ENCODE measurements around the gene SH3BP4. TPM values are rescaled to one million over a fixed set of nuclear protein-coding genes. Genes with fewer than 3 reads are reported as not detected.

Gene SH3BP4
- total RNA-seq, 1 donor from 2014 or later = 29.6 TPM

DNA sequence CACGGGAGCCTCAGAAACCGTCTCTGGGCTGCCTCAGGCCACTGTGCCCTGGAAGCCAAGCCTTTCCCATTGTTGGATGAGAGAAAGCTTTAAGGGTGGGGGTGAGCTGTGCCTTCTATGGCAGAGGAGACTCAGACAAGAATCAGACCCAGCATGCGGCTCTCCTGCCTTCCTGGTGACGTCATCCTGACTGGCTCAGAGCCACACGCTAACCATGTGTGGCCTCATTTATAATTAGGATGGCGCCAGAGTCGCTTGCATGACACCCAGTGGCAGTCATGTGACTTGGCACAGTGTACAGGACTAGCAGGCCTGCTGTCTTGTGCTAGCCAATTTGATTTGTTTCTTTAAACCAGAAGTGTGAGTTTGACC is 99.1 kb downstream of the SH3BP4 start:
- DNase-seq = peak; percentile 83
- H3K27me3 ChIP-seq = no peaks in the 10 kb centered on the region
- H3K9me3 ChIP-seq = no peaks in the 10 kb centered on the region
- intact Hi-C loops (cut with DNase I) = no loop called here
- TF ChIP-seq, protein P1, sequence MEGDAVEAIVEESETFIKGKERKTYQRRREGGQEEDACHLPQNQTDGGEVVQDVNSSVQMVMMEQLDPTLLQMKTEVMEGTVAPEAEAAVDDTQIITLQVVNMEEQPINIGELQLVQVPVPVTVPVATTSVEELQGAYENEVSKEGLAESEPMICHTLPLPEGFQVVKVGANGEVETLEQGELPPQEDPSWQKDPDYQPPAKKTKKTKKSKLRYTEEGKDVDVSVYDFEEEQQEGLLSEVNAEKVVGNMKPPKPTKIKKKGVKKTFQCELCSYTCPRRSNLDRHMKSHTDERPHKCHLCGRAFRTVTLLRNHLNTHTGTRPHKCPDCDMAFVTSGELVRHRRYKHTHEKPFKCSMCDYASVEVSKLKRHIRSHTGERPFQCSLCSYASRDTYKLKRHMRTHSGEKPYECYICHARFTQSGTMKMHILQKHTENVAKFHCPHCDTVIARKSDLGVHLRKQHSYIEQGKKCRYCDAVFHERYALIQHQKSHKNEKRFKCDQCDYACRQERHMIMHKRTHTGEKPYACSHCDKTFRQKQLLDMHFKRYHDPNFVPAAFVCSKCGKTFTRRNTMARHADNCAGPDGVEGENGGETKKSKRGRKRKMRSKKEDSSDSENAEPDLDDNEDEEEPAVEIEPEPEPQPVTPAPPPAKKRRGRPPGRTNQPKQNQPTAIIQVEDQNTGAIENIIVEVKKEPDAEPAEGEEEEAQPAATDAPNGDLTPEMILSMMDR (IDR thresholded peaks at IDR 0.05) = peak; percentile 17
- ATAC-seq = peak; percentile 69
- no peak overlapping the region for H3K4me3 ChIP-seq
- H3K4me1 ChIP-seq = peaks cover 14% of the 10 kb centered on the region
- H3K36me3 ChIP-seq = peaks cover 13% of the 10 kb centered on the region
- H3K27ac ChIP-seq = peak overlapping the region; percentile 24

DNA sequence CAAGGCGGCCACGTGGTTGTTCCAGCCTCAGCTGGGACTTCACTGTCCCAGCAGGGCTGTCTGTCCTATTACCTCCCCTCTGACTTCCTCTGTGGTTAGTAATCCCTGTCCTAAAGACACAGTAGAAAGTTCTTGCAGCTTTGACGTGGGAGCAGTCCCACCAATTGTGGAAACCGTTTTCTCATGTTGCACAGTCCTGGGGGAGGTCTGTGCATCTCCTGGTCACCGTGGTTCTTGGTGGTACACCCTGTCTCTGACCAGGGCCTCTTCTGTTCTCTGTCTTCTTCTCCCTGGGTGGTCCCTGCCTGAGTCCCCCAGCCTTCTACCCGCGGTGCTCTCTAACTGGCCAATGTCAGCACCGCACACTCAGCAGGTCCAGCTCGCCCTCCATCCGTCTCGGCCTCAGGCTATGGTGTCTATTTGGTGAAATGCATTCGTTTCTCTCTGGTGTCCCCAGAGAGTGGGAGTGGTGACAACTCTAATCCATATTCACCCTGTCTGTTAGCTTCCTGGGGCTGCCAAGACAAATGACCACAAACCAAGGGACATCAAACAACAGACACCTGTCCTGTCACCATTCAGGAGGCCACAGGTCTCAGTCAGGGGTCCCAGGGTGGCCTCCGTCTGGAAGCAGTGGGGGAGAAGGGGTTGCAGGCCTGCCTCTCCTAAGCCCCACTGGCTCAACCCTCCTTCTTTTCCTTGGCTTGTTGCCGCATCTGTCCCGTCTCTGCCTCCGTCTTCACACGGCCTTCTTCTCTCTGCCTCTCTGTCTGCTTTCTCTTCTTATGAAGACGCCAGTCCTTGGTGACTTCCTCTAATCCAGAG is 99.8 kb downstream of the SH3BP4 start:
- ATAC-seq = peak; percentile 62
- DNase-seq = no peak
- Histone ChIP-seq H3K27me3 (no peaks in the 10 kb centered on the region), H3K36me3 (peaks cover 13% of the 10 kb centered on the region), H3K27ac (no peak overlapping the region), H3K9me3 (no peaks in the 10 kb centered on the region), H3K4me3 (no peak overlapping the region), H3K4me1 (peaks cover 14% of the 10 kb centered on the region)
- intact Hi-C loops (cut with DNase I) = no loop called here
- TF ChIP-seq, protein P1 (IDR thresholded peaks at IDR 0.05) = no peak

DNA sequence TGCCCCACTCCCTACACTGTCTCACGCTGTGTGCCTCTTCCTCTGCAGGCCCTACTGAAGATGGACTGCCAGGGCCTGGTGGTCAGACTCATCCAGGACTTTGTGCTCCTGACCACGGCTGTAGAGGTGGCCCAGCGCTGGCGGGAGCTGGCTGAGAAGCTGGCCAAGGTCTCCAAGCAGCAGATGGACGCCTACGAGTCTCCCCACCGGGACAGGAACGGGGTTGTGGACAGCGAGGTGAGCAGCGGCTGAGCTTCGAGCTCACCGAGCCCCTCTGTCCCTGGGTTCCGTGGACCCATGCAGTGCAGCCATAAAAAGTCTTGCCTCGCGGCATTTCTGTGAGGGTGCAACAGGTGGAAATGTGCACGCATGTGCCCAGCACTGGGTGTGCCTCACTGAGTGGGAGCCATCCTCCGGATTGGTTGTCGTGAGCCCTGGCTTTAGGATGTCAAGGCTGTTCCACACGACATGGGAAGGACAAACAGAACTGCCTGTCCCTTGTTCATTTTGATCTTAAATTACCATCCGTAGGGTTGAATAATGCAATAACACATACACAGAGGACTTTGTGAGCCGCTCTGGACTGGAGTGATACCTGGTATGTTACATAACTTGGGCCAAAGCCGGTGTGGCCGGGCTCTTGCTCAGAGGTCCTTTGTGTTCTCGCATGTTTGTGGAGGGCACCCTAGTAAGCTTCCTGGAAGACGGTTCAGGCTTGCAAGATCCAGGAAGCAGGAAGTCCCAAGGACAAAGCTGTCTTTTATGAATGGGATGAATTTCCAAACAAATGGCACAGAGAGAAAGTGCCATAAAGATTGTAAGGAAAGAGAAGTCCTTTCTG is 100.9 kb downstream of the SH3BP4 start:
- H3K27me3 ChIP-seq = no peaks in the 10 kb centered on the region
- H3K9me3 ChIP-seq = no peaks in the 10 kb centered on the region
- H3K27ac ChIP-seq = no peak overlapping the region
- intact Hi-C loops (cut with DNase I) = no loop called here
- ATAC-seq = no peak
- TF ChIP-seq, protein P1 (IDR thresholded peaks at IDR 0.05) = no peak
- H3K4me3 ChIP-seq = no peak overlapping the region
- peak; percentile 59 for DNase-seq
- peaks cover 14% of the 10 kb centered on the region for H3K4me1 ChIP-seq
- peaks cover 13% of the 10 kb centered on the region for H3K36me3 ChIP-seq

DNA sequence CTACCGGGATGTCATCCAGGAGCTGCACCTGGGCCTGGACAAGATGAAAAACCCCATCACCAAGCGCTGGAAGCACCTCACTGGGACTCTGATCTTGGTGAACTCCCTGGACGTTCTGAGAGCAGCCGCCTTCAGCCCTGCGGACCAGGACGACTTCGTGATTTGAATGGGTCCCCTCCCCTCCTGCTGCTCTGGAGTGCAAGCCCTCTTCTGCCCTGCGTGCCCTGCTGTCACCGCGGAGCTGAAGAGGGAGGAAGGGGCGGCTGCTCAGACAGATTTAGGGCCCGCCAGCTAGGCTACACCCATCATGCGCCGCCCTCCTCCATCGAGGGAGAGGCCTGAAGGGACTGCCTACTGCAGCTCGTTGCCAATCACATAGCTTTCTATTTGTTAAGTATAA is 101.8 kb downstream of the SH3BP4 start:
- ATAC-seq (no peak), DNase-seq (no peak)
- no peak overlapping the region for H3K27ac ChIP-seq
- intact Hi-C loops (cut with DNase I) = no loop called here
- H3K9me3 ChIP-seq = no peaks in the 10 kb centered on the region
- TF ChIP-seq, protein P1 (IDR thresholded peaks at IDR 0.05) = no peak
- H3K4me1 ChIP-seq = peaks cover 14% of the 10 kb centered on the region
- no peaks in the 10 kb centered on the region for H3K27me3 ChIP-seq
- no peak overlapping the region for H3K4me3 ChIP-seq
- H3K36me3 ChIP-seq = peaks cover 13% of the 10 kb centered on the region

DNA sequence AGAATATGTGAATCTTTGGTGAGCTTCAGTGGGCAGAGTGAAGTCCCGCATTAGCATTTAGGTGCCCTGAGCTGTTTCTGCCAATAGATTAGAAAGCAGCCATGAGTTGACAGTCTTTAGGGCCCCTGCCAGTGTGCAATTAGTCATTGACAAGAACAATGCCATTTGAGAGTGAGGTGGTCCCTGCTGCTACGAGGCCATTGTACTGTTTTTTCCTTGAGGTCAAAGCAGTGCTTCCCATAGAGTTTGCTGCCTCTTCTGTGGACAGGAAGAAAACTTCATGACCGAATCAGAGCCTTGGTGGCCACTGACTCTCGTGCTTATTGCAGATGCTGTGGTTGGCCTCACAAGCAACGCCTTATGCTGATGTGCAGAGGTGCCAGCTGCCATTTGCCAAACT is 102.7 kb downstream of the SH3BP4 start:
- Histone ChIP-seq H3K4me3 (no peak overlapping the region), H3K27me3 (no peaks in the 10 kb centered on the region), H3K36me3 (peaks cover 13% of the 10 kb centered on the region), H3K9me3 (no peaks in the 10 kb centered on the region), H3K4me1 (peaks cover 14% of the 10 kb centered on the region), H3K27ac (no peak overlapping the region)
- TF ChIP-seq, protein P1 (IDR thresholded peaks at IDR 0.05) = no peak
- no peak for ATAC-seq
- DNase-seq = no peak
- intact Hi-C loops (cut with DNase I) = no loop called here

Data from upper lobe of right lung (tissue), 1 donor.